Glomerular visceral epithelial cell (primary cell): ENCODE results near the gene MCEMP1.

Source experiments
- DNase-seq: peaks from one replicate; pipeline ENCODE4 v3.0.0-alpha.2; 2016; ENCODE audit errors: extremely low spot score

Gene MCEMP1

DNA sequence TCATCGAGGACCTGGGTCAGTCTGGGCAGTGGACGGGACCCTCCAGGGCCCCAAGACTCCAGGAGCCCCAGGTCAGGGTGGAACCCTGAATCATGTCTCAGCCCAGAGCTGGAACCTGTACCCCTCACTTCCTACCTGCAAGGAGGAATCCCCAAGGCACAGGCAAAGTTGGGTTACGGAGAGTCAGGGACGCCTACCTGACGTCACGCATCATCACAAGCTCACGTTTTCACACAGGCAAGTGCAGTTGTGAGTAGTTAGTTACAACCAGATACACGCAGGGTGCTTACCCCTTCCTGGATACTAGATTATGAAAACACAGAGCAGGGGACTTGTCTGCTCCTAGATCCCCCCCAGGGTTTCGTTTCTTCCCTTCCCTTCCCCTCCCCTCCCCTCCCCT lies 6.1 kb upstream of the MCEMP1 start:
- no peak for DNase-seq

DNA sequence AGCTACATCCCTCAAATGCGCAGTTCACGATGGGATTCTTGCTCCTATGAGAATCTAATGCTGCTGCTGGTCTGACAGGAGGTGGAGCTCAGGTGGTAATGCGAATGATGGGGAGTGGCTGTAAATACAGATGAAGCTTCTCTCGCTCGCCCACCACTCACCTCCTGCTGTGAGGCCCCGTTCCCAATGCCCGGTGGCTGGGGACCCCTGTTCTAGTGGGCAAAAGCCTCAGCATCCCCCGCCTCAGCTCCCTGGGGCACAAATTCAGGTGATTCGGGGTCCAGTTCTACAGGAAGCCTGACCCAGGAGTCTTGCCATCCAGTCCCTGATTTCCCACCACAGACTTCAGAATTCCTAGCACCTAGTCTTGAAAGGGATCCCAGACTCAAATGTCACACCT lies 4.4 kb upstream of the MCEMP1 start:
- DNase-seq, result no peak

DNA sequence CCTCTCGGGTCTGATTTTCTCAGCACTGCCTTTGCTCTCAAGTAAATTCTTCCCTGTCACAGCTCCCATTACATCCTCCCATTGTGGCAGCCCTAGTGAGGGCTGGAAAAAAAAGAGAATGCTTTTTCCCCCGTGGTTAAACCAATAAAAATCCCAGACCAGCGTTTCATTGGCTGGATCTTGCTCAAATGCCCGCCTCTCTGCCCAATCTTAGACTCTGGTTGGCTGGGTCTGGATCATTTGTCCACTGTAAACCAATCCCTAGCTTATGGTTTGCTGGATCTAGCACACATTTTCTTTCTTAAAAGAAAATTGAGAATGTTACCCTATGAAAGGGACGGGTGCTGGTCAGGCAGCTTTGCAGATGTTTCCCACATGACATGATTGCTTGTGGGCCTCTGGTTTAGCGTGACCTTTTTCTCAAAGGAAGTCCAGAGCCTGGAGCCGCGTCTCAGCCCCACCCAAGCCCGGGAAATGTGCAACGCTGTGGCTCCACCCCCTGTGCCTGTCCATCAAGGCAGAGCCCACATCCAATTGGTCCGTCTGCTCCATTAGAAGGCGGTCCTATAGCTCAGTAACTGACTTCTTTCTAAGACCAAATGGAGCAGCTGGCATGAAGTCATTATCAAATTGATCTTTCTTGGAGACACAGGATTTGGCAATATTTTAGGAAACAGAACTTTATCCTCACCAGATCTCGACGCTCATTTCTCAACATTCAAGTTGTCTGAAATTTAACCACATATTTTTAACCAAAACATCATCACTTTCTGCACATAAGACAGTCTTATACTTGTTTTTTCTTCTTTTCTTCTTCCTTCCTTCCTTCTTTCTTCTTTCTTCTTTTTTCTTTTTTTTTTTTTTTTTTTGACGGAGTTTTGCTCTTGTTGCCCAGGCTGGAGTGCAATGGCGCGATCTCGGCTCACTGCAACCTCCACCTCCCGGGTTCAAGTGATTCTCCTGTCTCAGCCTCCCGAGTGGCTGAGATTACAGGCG lies 2.6 kb upstream of the MCEMP1 start:
- DNase-seq, result peak; percentile 32

DNA sequence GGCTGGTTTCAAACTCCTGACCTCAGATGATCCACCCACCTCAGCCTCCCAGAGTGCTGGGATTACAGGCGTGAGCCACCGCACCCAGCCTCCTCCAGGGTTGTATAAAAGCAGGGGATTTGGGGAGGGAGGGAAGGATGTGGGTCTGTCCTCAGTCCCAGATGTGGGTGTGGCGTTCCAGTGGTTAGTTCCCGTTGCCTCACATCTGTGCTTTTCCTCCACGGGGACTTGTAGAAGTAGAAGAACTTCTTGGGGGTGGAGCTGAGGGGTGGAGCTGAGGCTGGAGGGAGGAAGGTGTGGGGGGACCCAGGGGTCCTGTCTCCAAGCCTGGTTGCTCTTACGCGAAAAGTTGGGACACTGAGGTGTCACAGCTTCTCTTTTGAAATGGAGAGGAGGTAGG lies 514 bp upstream of the MCEMP1 start:
- DNase-seq, result no peak

DNA sequence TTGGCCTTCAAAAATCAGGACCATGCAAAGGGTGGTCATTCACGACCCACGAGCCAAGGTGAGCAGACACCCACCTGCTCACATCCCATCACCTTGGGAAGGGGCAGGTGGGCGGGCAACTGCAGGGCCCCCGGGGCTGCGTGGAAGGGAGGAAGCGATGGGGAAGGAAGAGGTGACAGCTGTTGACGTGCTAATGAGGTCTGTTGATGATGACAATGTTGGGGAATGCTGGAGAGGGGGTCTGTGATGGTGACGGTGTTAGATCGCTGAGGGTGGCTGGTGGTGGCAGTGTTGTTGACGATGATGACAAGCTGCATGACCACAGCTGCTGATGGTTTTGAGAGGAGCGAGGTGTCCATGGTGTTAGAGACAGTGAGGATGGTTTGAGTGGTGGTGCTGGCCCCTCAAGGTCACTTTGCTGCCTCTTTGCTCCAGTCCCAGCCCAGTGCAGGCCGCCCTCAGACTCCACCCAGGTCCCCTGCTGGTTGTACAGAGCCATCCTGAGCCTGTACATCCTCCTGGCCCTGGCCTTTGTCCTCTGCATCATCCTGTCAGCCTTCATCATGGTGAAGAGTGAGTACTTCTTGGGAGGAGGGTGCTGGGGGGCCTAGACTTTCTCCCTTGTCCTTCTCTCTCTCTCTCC lies 900 bp downstream of the MCEMP1 start:
- DNase-seq, result no peak

DNA sequence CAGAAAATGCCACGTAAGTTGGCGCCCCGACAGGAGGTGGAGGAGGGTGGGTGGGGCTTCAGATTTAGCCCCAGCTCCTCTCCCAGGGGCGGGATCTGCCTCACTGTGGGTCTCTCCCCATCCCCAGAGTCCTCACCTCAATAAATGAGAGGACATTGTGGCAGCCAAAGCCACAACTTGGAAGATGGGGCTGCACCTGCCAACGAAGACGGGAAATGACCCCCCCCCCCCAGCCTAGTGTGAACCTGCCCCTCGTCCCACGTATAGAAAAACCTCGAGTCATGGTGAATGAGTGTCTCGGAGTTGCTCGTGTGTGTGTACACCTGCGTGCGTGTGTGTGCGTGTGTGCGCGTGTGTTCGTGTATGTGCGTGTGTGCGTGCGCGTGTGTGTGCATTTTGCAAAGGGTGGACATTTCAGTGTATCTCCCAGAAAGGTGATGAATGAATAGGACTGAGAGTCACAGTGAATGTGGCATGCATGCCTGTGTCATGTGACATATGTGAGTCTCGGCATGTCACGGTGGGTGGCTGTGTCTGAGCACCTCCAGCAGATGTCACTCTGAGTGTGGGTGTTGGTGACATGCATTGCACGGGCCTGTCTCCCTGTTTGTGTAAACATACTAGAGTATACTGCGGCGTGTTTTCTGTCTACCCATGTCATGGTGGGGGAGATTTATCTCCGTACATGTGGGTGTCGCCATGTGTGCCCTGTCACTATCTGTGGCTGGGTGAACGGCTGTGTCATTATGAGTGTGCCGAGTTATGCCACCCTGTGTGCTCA lies 2.3 kb downstream of the MCEMP1 start:
- no peak for DNase-seq

DNA sequence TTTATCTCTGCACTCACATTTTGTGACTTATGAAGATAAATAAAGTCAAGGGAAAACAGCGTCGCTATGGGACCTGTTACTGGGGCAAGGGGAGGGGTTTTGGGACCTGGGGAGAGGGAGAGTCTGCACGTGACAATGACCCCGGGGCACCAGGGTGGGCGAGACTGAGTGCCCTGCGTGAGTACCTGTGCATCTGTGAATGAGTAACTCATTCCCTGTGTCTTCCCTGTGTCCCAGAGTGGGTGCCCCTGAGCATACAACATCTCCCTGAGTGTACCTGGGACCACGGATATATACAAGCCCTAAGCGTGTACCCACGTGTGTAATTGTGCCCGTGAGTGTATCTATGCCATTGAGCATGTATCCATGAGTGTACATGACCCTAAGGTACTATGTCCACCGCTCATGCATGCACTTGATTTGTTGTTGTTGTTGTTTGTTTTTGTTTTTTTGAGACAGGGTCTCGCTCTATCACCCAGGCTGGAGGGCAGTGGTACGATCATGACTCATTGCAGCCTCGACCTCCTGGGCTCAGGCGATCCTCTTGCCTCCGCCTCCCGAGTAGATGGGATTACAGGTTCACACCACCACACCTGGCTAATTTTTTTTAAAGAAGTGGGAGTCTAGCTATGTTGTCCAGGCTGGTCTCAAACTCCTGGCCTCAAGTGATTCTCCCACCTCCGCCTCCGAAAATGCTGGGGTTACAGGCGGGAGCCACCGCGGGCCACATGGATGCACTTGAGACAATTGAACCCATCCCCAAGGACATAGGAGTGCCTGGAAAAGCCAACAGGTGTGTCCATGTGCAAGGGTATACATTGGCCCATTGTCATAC lies 3.1 kb downstream of the MCEMP1 start:
- DNase-seq, result no peak

DNA sequence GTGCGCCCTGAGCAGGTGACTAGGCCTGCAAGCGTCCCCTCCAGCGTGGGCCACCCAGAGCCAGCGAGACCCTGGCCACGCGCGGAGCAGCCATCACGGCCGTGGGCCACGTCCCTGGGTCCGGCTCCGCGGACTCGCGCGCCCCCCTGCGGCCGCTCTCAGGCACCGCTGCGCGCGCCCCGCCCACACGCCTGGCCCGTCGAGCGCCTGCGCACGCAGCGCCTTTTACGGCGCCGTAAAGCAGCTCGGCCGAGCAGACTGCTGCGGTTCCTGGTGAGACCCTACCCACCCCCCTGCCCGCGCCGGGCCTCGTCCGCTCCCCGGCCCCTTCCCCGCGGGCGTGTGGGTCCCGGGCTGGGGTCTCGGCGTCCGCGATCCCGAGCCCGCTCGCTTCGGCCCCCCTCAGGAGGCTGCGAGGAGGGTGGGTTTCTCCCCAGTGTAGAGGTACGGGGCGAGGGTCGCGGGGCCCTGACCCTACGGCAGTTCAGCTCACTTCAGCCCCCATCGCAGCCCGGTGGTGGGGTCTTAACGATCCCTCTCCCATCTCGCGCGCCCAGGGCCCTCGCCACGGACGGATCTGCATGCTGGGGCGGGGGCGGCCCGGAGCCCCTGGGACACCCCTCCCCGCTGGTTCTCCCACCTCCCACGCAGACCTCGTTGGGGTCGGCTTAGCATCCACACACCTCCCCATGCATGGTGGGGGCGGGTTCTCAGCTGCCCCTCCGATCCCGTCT lies 3.9 kb downstream of the MCEMP1 start, which contains the start of gene TRAPPC5:
TRAPPC5 (plus strand) TSS at position 228 of the 734 bp plus-strand sequence. CDS start 1,421 bp downstream, outside the sequence.
- DNase-seq, result peak; percentile 84

DNA sequence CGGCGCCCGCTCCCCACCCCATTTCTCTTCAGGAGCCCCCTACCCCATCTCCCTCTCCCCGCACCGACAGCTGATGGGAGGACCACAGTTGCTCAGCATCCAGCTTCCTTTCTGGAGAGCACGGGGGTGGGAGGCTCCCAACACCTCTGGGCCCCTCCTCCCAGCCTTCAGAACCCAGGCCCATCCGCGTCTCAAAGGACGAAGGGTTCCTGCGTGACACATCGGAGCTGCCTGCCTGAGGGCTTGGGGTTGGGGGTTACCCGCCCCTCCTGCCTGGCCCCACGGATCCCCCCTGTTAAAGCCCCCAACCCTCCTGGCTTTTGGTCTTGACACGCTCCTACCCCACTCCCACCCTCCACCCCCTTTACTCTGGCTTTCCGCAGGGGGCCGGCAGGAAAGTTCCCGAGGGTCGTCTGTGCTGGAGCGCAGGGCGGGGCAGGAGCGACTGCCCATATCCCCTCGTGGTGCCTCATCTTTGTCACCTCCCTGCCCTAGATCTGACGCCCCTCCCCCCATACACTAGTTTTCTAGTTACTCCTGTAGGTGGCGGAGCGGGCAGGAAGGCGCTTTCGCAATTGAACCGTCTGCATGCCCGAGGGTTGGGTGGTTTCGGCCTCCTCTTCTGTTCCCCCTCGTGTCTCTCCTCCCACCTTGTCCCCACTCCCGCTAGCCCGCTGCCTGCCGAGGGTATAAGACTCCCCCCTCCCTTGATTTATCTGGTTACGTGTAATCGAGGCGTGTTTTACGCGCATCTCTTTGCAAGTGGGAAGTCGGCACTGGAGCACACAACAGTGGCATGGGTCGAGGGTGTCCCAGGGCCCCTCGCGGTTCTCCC lies 4.7 kb downstream of the MCEMP1 start:
- peak; percentile 47 for DNase-seq

DNA sequence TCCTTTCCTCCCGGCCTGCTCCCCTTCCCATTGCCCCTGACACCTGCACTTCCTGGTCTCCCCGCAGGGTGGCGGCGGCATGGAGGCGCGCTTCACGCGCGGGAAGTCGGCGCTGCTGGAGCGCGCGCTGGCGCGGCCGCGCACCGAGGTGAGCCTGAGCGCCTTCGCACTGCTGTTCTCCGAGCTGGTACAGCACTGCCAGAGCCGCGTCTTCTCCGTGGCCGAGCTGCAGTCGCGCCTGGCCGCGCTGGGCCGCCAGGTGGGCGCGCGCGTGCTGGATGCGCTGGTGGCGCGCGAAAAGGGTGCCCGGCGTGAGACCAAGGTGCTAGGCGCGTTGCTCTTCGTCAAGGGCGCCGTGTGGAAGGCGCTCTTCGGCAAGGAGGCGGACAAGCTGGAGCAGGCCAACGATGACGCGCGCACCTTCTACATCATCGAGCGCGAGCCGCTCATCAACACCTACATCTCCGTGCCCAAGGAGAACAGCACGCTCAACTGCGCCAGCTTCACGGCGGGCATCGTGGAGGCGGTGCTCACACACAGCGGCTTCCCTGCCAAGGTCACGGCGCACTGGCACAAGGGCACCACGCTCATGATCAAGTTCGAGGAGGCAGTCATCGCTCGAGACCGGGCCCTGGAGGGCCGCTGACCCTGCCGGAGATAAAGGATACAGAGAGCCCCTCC lies 5.4 kb downstream of the MCEMP1 start:
- no peak for DNase-seq

DNA sequence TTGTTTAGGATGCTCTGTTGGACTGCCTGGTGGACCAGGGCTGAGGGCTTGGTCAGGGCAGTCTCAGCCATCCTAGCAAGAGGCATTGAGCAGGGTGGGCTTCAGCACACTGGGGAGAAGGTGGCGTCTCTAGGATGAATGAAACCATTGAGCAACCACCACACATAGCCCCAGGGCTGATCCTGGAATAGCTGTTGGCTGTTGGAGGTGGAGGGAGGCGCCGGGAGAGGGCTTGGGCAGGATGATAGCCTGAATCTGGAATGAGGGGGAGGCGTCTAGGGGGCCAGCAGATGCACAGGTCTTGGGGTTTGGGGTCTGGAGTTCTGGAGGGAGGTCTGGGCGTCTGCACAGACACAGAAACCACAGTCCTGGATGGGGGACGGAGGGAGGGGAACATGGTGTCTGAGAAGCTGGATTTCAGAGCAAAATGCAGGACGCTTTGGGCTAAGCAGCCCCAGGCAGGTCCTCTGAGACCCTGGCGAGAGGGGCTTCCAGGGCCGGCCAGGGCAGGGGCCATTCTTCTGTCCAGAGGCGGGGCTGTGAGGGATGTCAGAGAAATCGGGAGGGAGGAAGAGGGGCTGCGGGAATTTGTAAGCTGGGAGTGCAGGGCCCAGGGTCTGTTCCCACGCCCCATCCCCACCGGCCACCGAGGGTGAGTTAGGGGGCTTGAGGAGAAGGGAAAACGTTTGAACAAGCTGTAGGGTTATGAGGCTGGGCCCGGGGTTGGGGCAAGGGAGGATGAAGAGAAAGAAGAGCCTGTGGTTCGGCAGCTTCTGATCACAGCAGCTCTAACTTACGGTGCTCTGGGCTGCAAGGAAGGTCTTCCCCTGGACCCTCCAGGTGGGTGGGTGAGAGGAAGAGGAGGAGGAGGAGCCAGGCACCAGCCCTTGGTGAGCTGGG lies 8.9 kb downstream of the MCEMP1 start:
- DNase-seq, result no peak

DNA sequence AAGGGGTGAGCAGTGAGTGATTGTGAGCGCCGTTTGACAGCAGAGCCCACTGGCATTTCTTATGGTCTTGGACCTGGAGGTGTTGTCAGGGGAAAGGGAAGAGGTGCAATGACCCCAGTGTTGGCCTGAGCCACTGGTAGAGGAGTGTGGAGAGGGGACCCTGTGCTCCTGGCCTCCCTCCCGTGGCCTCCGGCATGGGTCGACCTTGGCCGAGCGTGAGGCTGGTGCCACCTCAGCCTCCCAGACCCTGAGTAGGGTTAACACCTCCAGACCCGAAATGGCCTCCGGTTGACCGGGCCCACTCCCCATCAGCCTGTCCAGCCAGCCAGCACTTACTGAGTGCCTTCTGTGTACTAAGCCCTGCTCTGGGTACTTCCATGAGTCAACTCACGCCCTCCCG lies 10.3 kb downstream of the MCEMP1 start:
- DNase-seq, result no peak

DNA sequence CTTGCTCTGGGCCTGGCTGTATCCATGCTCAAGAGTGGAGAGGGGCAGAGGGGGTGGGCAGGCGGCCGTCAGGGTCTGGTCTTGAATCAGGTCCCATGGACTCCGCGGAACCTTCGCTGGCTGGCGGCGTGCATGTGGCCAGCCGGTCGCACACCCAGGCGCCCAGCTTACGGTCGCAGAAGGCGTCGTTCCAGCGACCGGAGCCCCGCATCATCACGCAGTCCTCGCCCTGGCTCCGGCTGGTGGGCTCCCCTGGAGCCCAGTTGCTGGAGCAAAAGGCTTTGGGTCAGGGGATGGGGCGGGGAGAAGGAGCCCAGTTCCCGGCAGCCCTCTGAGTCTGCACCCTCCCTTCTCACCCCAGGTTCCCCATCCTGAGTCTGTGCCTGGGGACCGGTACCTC lies 12.3 kb downstream of the MCEMP1 start:
- no peak for DNase-seq

DNA sequence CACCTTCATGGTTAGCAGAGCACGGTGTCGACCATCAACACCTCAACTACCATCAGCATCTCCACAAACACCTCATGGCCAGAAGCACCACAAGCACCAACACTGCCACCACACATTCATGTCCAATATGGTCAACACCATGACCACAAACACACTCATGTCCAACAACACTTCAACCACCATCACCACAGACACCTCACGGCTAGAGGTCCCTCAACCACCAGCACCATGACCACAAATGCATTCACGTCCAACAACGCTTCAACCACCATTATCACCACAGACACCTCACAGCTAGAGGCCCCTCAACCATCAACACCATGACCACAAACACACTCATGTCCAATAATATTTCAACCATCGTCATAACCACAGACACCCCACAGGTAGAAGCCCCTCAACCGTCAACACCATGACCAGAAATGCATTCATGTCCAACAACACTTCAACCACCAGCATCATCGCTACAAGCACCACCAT lies 13.9 kb downstream of the MCEMP1 start:
- DNase-seq, result no peak

DNA sequence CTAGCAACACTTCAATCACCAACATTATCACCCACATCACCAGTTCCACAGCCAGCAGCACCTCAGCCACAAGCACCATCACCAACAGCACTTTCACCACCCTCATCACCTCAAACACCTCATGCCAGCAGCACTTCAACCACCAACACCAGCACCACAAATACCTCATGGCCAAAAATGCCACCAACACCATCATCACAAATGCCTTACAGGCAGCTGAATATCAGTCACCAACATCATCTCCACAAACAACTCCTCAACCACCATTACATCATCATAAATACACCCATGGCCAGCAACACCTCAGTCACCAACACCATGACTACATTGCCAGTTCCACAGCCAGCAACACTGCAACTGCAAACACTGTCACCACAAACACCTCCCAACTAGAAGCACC lies 14.6 kb downstream of the MCEMP1 start:
- DNase-seq, result no peak

DNA sequence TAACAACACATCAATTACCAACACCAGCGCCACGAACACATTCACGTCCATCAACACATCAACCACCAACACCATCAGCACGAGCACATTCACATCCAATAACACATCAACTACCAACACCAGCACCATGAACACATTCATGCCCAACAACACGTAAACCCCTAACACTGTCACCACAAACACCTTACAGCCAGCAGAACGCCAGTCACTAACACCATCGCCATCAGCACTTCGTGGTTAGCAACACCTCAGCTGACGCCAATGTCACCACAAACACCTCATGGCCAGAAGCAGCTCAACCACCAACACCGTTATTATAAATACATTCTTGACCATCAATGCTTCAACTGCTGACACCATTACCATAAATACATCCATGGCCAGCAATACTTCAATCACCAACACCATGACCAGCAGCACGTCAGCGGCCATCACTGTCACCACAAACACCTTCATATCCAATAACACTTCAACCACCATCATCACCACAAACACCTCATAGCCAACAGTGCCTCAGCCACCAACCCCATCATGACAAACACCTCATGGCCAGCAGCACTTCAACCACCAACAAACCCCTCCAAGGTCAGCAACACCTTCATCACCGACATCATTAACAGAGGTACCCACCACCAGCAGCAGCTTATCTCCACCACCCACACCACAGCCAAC lies 15.7 kb downstream of the MCEMP1 start:
- no peak for DNase-seq

DNA sequence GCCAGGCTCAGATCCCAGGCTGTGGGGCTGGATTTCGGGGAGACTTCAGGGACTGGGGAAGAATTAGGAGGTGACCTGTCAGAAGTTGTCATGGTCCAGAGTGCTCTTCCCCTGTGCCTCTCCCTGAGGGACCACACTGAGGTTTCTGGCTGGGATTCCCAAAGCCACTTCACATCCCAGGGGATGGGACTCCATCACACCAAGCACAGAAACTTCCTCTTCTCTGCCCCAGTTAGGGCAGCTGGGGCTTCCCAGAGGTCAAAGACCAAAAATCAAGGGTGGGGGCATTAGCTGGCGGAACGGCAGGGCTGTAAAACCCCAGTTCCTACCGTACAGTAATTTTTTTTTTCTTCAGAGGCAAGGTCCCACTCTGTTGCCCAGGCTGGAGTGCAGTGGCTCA lies 17.6 kb downstream of the MCEMP1 start:
- no peak for DNase-seq
